Ishikawa (cell line): Measurements from ENCODE around the gene TENM3.

Experiments
- CEBPB ChIP-seq: IDR thresholded peaks from 2 replicates; pipeline ENCODE4 v1.6.1; 2012
- CREB1 ChIP-seq: IDR thresholded peaks from 2 replicates; pipeline ENCODE4 v1.6.1; 2012; ENCODE audit warnings: low read depth
- EGR1 ChIP-seq: IDR thresholded peaks from 2 replicates; pipeline ENCODE4 v1.6.1; 2012
- EP300 ChIP-seq: IDR thresholded peaks from 2 replicates; pipeline ENCODE4 v1.6.1; 2012; ENCODE audit warnings: borderline replicate concordance
- FOXM1 ChIP-seq: IDR thresholded peaks from 2 replicates; pipeline ENCODE4 v1.6.1; 2012; ENCODE audit warnings: low read depth, borderline replicate concordance
- MAX ChIP-seq: IDR thresholded peaks from 2 replicates; pipeline ENCODE4 v1.6.1; 2012
- NFIC ChIP-seq: IDR thresholded peaks from 2 replicates; pipeline ENCODE4 v1.6.1; 2012
- RAD21 ChIP-seq: IDR thresholded peaks from 2 replicates; pipeline ENCODE4 v1.6.1; 2012; ENCODE audit warnings: low read depth
- REST ChIP-seq: IDR thresholded peaks from 2 replicates; pipeline ENCODE4 v1.6.1; 2012; ENCODE audit warnings: low read depth, mild to moderate bottlenecking
- TAF1 ChIP-seq: IDR thresholded peaks from 2 replicates; pipeline ENCODE4 v1.6.1; 2012; ENCODE audit warnings: low read depth, mild to moderate bottlenecking
- TCF12 ChIP-seq: IDR thresholded peaks from 2 replicates; pipeline ENCODE4 v1.6.1; 2012; ENCODE audit warnings: low read depth
- TEAD4 ChIP-seq: IDR thresholded peaks from 2 replicates; pipeline ENCODE4 v1.6.1; 2012
- USF1 ChIP-seq: IDR thresholded peaks from 2 replicates; pipeline ENCODE4 v1.6.1; 2012
- YY1 ChIP-seq: IDR thresholded peaks from 2 replicates; pipeline ENCODE4 v1.6.1; 2012; ENCODE audit warnings: low read depth
- ZBTB7A ChIP-seq: IDR thresholded peaks from 2 replicates; pipeline ENCODE4 v1.6.1; 2012; ENCODE audit warnings: low read depth

The TENM3 gene

GRCh38 chr4:182338063-182338462, 94.9 kb downstream of the TENM3 start:
- TF ChIP-seq YY1: no peak
- peak; percentile 42; the same call in 1 of the 2 replicates for TF ChIP-seq NFIC

- TF ChIP-seq REST (no peak), MAX (no peak), CEBPB (no peak), TEAD4 (no peak), CREB1 (no peak)
Observed at GRCh38 chr4:182338746-182339145, 95.5 kb downstream of the TENM3 start.

- TF ChIP-seq REST (no peak), EGR1 (no peak), EP300 (no peak)
Observed at GRCh38 chr4:182339221-182339641, 96.0 kb downstream of the TENM3 start.

GRCh38 chr4:182343453-182343852, 100.3 kb downstream of the TENM3 start:
- TF ChIP-seq TEAD4 (no peak), NFIC (no peak), TCF12 (no peak), CEBPB (no peak), EP300 (no peak), REST (no peak), EGR1 (no peak), RAD21 (no peak), MAX (no peak), USF1 (no peak), ZBTB7A (no peak), TAF1 (no peak), YY1 (no peak), FOXM1 (no peak), CREB1 (no peak)

GRCh38 chr4:182344968-182345367, 101.8 kb downstream of the TENM3 start:
- TF ChIP-seq REST (no peak), YY1 (no peak), TAF1 (no peak), TCF12 (no peak), FOXM1 (no peak), CEBPB (no peak), ZBTB7A (no peak), TEAD4 (no peak), EP300 (no peak)
